HepG2 (cell line): ENCODE results near the gene TRAPPC5. TPM values are rescaled to one million over a fixed set of nuclear protein-coding genes. Genes with fewer than 3 reads are reported as not detected.

ENCODE experiments used
- ATAC-seq: fragments of 200-7000 bp; cut with Tn5 transposase; 3 replicates; pipeline ENCODE4 v1.9.1; 2020; ENCODE audit warnings: mild to moderate bottlenecking, moderate library complexity
- BruUV-seq: library from RNA; stranded (reverse); fragments of 400-500 nt; replicated peaks from 2 replicates; lab custom pipeline; 2021; lab: Mats Ljungman, UMichigan
- CTCF ChIA-PET: fragments of 300-600 bp; formaldehyde crosslinking; extraction: SDS; loops from one replicate; lab custom pipeline; 2021; ENCODE audit warnings: low total read pairs, inconsistent platforms, low intra/inter-chr PET ratio; lab: Yijun Ruan, JAX
- POLR2A ChIA-PET: fragments of 350-600 bp; sonication (Branson Sonifier 250); formaldehyde crosslinking; loops from one replicate; lab custom pipeline; 2020; ENCODE audit warnings: antibody characterized with exemption, inconsistent platforms; lab: Yijun Ruan, JAX
- DNase-seq: peaks from one replicate; pipeline ENCODE4 v3.0.0-alpha.2; 2015; ENCODE audit warnings: low spot score
- FAIRE-seq: peaks from 3 replicates; lab custom pipeline; 2011; peaks lifted over from hg19 to GRCh38; lab: Jason Lieb, UNC
- H2AFZ ChIP-seq: one replicate; pipeline ENCODE4 v1.6.1; 2011; ENCODE audit warnings: low read length, inconsistent platforms
- H3K27ac ChIP-seq: fragments of 300-600 bp; 3 replicates; pipeline ENCODE4 v1.8.0; 2011; ENCODE audit warnings: mixed run types, mild to moderate bottlenecking, mixed read lengths, low read length, inconsistent platforms; ENCODE audit not compliant: insufficient read depth; ENCODE audit errors: extremely low read length
- H3K27me3 ChIP-seq, 2 experiments: fragments of 200-600 bp in 1 of 2; 2 replicates in 1 of 2; 3 replicates in 1 of 2; pipeline versions ENCODE4 v1.6.0 to v1.8.0; 2011; ENCODE audit warnings: low read length in 2 of 2, mild to moderate bottlenecking in 2 of 2, moderate library complexity in 2 of 2, inconsistent platforms in 1 of 2; ENCODE audit not compliant: insufficient read depth in 2 of 2, control insufficient read depth in 1 of 2
- H3K36me3 ChIP-seq, 2 experiments: fragments of 200-600 bp in 1 of 2; replicated peaks in 1 of 2; 2 replicates in 1 of 2; 3 replicates in 1 of 2; pipeline versions ENCODE4 v1.5.1 to v1.8.0; 2011; ENCODE audit warnings: low read length in 2 of 2, inconsistent platforms in 1 of 2; ENCODE audit not compliant: insufficient read depth in 2 of 2, control insufficient read depth in 1 of 2
- H3K4me1 ChIP-seq: 2 replicates; pipeline ENCODE4 v1.5.1; 2012; ENCODE audit warnings: low read length, inconsistent platforms; ENCODE audit not compliant: insufficient read depth
- H3K4me2 ChIP-seq: 2 replicates; pipeline ENCODE4 v1.6.0; 2011; ENCODE audit warnings: low read depth, low read length, inconsistent platforms
- H3K4me3 ChIP-seq, 3 experiments: fragments of 200-600 bp in 1 of 3; sonication (generic), shearing (Covaris generic) in 1 of 3; replicated peaks in 1 of 3; 2 replicates each; pipeline ENCODE4 v1.5.1; 2011 to 2016; ENCODE audit warnings: low read length in 3 of 3, inconsistent platforms in 2 of 3, low read depth in 2 of 3, mild to moderate bottlenecking in 2 of 3, control low read depth in 1 of 3, mixed read lengths in 1 of 3; ENCODE audit not compliant: insufficient read depth in 1 of 3
- H3K79me2 ChIP-seq: one replicate; pipeline ENCODE4 v1.6.1; 2011; ENCODE audit warnings: low read length, inconsistent platforms; ENCODE audit not compliant: insufficient read depth
- H3K9ac ChIP-seq: 2 replicates; pipeline ENCODE4 v1.6.0; 2011; ENCODE audit warnings: mild to moderate bottlenecking, low read depth, low read length, inconsistent platforms; ENCODE audit not compliant: insufficient read depth
- H3K9me3 ChIP-seq: 2 replicates; pipeline ENCODE4 v1.5.1; 2012; ENCODE audit warnings: mild to moderate bottlenecking, low read length
- H4K20me1 ChIP-seq: 2 replicates; pipeline ENCODE4 v1.6.0; 2011; ENCODE audit warnings: inconsistent platforms, mild to moderate bottlenecking, low read length, moderate library complexity; ENCODE audit not compliant: insufficient read depth
- AKAP8 ChIP-seq: sonication (generic); formaldehyde crosslinking; IDR thresholded peaks from 2 replicates; pipeline ENCODE4 v1.5.1; 2020; ENCODE audit warnings: mild to moderate bottlenecking, missing genetic modification reagents
- ARID2 ChIP-seq: sonication (generic); formaldehyde crosslinking; IDR thresholded peaks from 2 replicates; pipeline ENCODE4 v1.8.1; 2022; ENCODE audit warnings: mild to moderate bottlenecking, missing genetic modification reagents, borderline replicate concordance
- ARID3A ChIP-seq: IDR thresholded peaks from 2 replicates; pipeline ENCODE4 v1.6.1; 2012; ENCODE audit warnings: low read depth, low read length, improper control_type of control experiment
- ERF ChIP-seq: IDR thresholded peaks from 2 replicates; pipeline ENCODE4 v1.6.1; 2018; ENCODE audit warnings: missing biosample characterization, missing genetic modification reagents
- HMGA1 ChIP-seq: sonication (generic); formaldehyde crosslinking; conservative IDR thresholded peaks from 2 replicates; pipeline ENCODE4 v1.4.0; 2020; ENCODE audit warnings: missing genetic modification reagents
- HNF4G ChIP-seq, 2 experiments: sonication (generic) in 1 of 2; formaldehyde crosslinking in 1 of 2; IDR thresholded peaks; 2 replicates each; pipeline versions ENCODE4 v1.4.0 to v1.6.1; 2011 to 2020; ENCODE audit warnings: borderline replicate concordance in 2 of 2, low read depth in 2 of 2, mild to moderate bottlenecking in 2 of 2, low read length in 1 of 2, missing genetic modification reagents in 1 of 2, moderate library complexity in 1 of 2
- JUND ChIP-seq: sonication (generic); formaldehyde crosslinking; IDR thresholded peaks from 2 replicates; pipeline ENCODE4 v1.8.0; 2022; ENCODE audit warnings: mild to moderate bottlenecking, missing genetic modification reagents
- ONECUT2 ChIP-seq: sonication (generic); formaldehyde crosslinking; IDR thresholded peaks from 2 replicates; pipeline ENCODE4 v1.4.0; 2020; ENCODE audit warnings: missing genetic modification reagents
- RBM22 ChIP-seq: fragments of 200-400 bp; formaldehyde crosslinking; optimal IDR thresholded peaks from 2 replicates; pipeline ENCODE3; 2017; ENCODE audit warnings: mild to moderate bottlenecking, low read length, moderate library complexity
- SOX13 ChIP-seq, 3 experiments: fragments of 450-650 bp in 1 of 3; sonication (generic) in 1 of 3; formaldehyde crosslinking in 1 of 3; IDR thresholded peaks in 2 of 3; conservative IDR thresholded peaks in 1 of 3; 2 replicates each; pipeline versions ENCODE4 v1.5.0 to v1.6.1; 2016 to 2020; ENCODE audit warnings: antibody characterized with exemption in 1 of 3, mild to moderate bottlenecking in 1 of 3, missing compliant biosample characterization in 1 of 3, missing genetic modification reagents in 1 of 3, moderate library complexity in 1 of 3
- TFDP1 ChIP-seq: IDR thresholded peaks from 2 replicates; pipeline ENCODE4 v1.6.1; 2016; ENCODE audit warnings: missing compliant biosample characterization, missing genetic modification reagents, borderline replicate concordance
- ZNF160 ChIP-seq: sonication (generic); formaldehyde crosslinking; IDR thresholded peaks from 2 replicates; pipeline ENCODE4 v1.8.0; 2022; ENCODE audit warnings: mild to moderate bottlenecking, inconsistent platforms, missing genetic modification reagents
- ZNF333 ChIP-seq: sonication (generic); formaldehyde crosslinking; IDR thresholded peaks from 2 replicates; pipeline ENCODE4 v1.4.0; 2020; ENCODE audit warnings: mild to moderate bottlenecking, missing genetic modification reagents, borderline replicate concordance
- ZNF34 ChIP-seq: sonication (generic); formaldehyde crosslinking; IDR thresholded peaks from 2 replicates; pipeline ENCODE4 v1.4.0; 2020; ENCODE audit warnings: mild to moderate bottlenecking, missing genetic modification reagents, borderline replicate concordance
- ZNF432 ChIP-seq: sonication (generic); formaldehyde crosslinking; IDR thresholded peaks from 2 replicates; pipeline ENCODE4 v1.5.0; 2020; ENCODE audit warnings: missing genetic modification reagents, mild to moderate bottlenecking, borderline replicate concordance
- ZNF512B ChIP-seq: sonication (generic); formaldehyde crosslinking; IDR thresholded peaks from 2 replicates; pipeline ENCODE4 v1.5.1; 2020; ENCODE audit warnings: missing genetic modification reagents, mild to moderate bottlenecking, borderline replicate concordance
- ZNF605 ChIP-seq: sonication (generic); formaldehyde crosslinking; IDR thresholded peaks from 2 replicates; pipeline ENCODE4 v1.8.0; 2022; ENCODE audit warnings: mild to moderate bottlenecking, missing genetic modification reagents
- ZNF644 ChIP-seq: IDR thresholded peaks from 2 replicates; pipeline ENCODE4 v1.6.1; 2016; ENCODE audit warnings: low read depth
- WGBS: methylation state at CpG from one replicate; pipeline ENCODE4 v1.1.6; 2017; ENCODE audit warnings: low lambda C conversion rate; 5-methylcytosine and 5-hydroxymethylcytosine counted together
- in situ Hi-C: cut with HindIII; loops from 2 replicates; pipeline ENCODE4 v1.10.0; 2017; ENCODE audit warnings: low pct_unique_long_range_greater_than_20kb; ENCODE audit not compliant: extremely low pct_ligation_motif_present
- intact Hi-C: fragments of 100-400 bp; cut with micrococcal nuclease; formaldehyde crosslinking; loops from one replicate; pipeline ENCODE4 v1.10.0; 2022; ENCODE audit not compliant: unreplicated experiment
- polyA plus RNA-seq, 8 experiments: library from polyadenylated mRNA; depleted of rRNA in 3 of 8; stranded (reverse) in 7 of 8; unstranded in 1 of 8; fragments of >200 nt; fragmentation: Illumina TruSeq in 4 of 8; extraction: Trizol in 4 of 8; gene quantifications; 2 replicates each; pipeline versions ENCODE4 v1.2.1 to v1.2.3, GENCODE V29; 2011 to 2016; ENCODE audit warnings: low read depth in 4 of 8, missing spikeins in 1 of 8, mixed read lengths in 1 of 8; ENCODE audit not compliant: insufficient read depth in 1 of 8
- total RNA-seq, 5 experiments: library from RNA; depleted of rRNA; stranded (reverse); fragments of >200 nt; fragmentation: Illumina TruSeq; extraction: Trizol; gene quantifications; 2 replicates each; pipeline ENCODE4 v1.2.3, GENCODE V29; 2016; ENCODE audit warnings: low read depth in 1 of 5

Gene TRAPPC5
- total and polyA plus RNA-seq, 2 of the 13 experiments (the other 11 are each of a cell fraction or from before 2014, with no cell fraction given), result 38.5 to 78.7 TPM

- TF ChIP-seq ARID3A, result no peak
- TF ChIP-seq JUND, result no peak
- no peak for TF ChIP-seq ZNF333
- TF ChIP-seq ONECUT2 (CRISPR knock-in tag), result no peak
- TF ChIP-seq ZNF160 (CRISPR knock-in tag), result no peak
- no peak for TF ChIP-seq TFDP1 (CRISPR knock-in tag)
These were observed 39.7 kb downstream of the TRAPPC5 start (continued) for GRCh38 chr19:7720351-7720750.

- intact Hi-C loops, result no loop called here
- peaks cover 0 to 2% of the 10 kb centered on the region in 2 experiments; a peak in 2 of 5 replicates for H3K27me3 ChIP-seq
- no peak overlapping the region for H3K27ac ChIP-seq
- ATAC-seq, result no peak
- no peak overlapping the region for H2AFZ ChIP-seq
- no peak overlapping the region for H3K9ac ChIP-seq
- H3K79me2 ChIP-seq, result no peaks in the 10 kb centered on the region
- in situ Hi-C loops, result no loop called here
- H3K4me2 ChIP-seq, result no peak overlapping the region
- no peaks in the 10 kb centered on the region for H4K20me1 ChIP-seq
- no peak for FAIRE-seq
- H3K9me3 ChIP-seq, result no peaks in the 10 kb centered on the region
- no peak for DNase-seq
- 17% methylated on average over 3 of the region's 5 CpGs for WGBS
- BruUV-seq, result no TSS peak
- H3K4me1 ChIP-seq, result no peaks in the 10 kb centered on the region
- no peaks in the 10 kb centered on the region for H3K36me3 ChIP-seq
- ChIA-PET CTCF (no interaction called here), POLR2A (no interaction called here)
- H3K4me3 ChIP-seq, result no peak overlapping the region
- TF ChIP-seq ZNF512B (CRISPR knock-in tag) (no peak), ZNF432 (CRISPR knock-in tag) (no peak), ZNF605 (no peak), HMGA1 (no peak), ZNF644 (CRISPR knock-in tag) (no peak), SOX13 (IDR thresholded peaks at IDR 0.05) (no peak), SOX13 (CRISPR knock-in tag; conservative IDR thresholded peaks at IDR 0.05 in 1 of 2, IDR thresholded peaks at IDR 0.05 in 1 of 2) (no peak), ARID2 (CRISPR knock-in tag) (no peak), ZNF34 (no peak), HNF4G (IDR thresholded peaks at IDR 0.05; ENCODE audit: borderline replicate concordance, low read depth, low read length) (no peak), HNF4G (CRISPR knock-in tag; IDR thresholded peaks at IDR 0.05; ENCODE audit: borderline replicate concordance, low read depth) (no peak), AKAP8 (CRISPR knock-in tag) (no peak), RBM22 (no peak), ERF (CRISPR knock-in tag) (no peak)
These were observed 41.6 kb downstream of the TRAPPC5 start for GRCh38 chr19:7722231-7722651.
